H9 (cell line): ENCODE measurements around the gene RBM19. TPM values are rescaled to one million over a fixed set of nuclear protein-coding genes. Genes with fewer than 3 reads are reported as not detected.

Source experiments
- DNase-seq: peaks from one replicate; pipeline ENCODE4 v3.0.0-alpha.2; 2017
- H2AFZ ChIP-seq: one replicate; pipeline ENCODE4 v1.6.1; 2013; ENCODE audit warnings: mild to moderate bottlenecking, low read length, control low read depth, moderate library complexity
- H2AK5ac ChIP-seq: 2 replicates; pipeline ENCODE4 v1.6.1; 2013; ENCODE audit warnings: low read length, control low read depth, mixed read lengths; ENCODE audit not compliant: insufficient read length
- H2BK120ac ChIP-seq: one replicate; pipeline ENCODE4 v1.6.1; 2013; ENCODE audit warnings: low read depth, mild to moderate bottlenecking, low read length, control low read depth, inconsistent platforms; ENCODE audit not compliant: poor library complexity, severe bottlenecking
- H2BK12ac ChIP-seq: 2 replicates; pipeline ENCODE4 v1.6.1; 2013; ENCODE audit warnings: low read length, control low read depth, mixed read lengths, low read depth; ENCODE audit not compliant: insufficient read length
- H2BK15ac ChIP-seq: 2 replicates; pipeline ENCODE4 v1.6.1; 2013; ENCODE audit warnings: low read depth, low read length, control low read depth
- H2BK20ac ChIP-seq: one replicate; pipeline ENCODE4 v1.6.1; 2013; ENCODE audit warnings: low read depth, mild to moderate bottlenecking, low read length, control low read depth, inconsistent platforms; ENCODE audit not compliant: poor library complexity, severe bottlenecking
- H2BK5ac ChIP-seq: 2 replicates; pipeline ENCODE4 v1.6.1; 2013; ENCODE audit warnings: low read length, control low read depth, mixed read lengths; ENCODE audit not compliant: insufficient read length
- H3K14ac ChIP-seq: 2 replicates; pipeline ENCODE4 v1.6.1; 2013; ENCODE audit warnings: low read length, control low read depth; ENCODE audit not compliant: insufficient read depth
- H3K18ac ChIP-seq: 2 replicates; pipeline ENCODE4 v1.6.1; 2013; ENCODE audit warnings: low read depth, mild to moderate bottlenecking, mixed read lengths, low read length, control low read depth; ENCODE audit not compliant: insufficient read length
- H3K23ac ChIP-seq: 2 replicates; pipeline ENCODE4 v1.6.1; 2013; ENCODE audit warnings: low read length, control low read depth, mixed read lengths, low read depth; ENCODE audit not compliant: insufficient read length
- H3K23me2 ChIP-seq: 2 replicates; pipeline ENCODE4 v1.6.1; 2013; ENCODE audit warnings: low read depth, mild to moderate bottlenecking, mixed read lengths, low read length, control low read depth; ENCODE audit not compliant: insufficient read length, poor library complexity, severe bottlenecking
- H3K27ac ChIP-seq: 2 replicates; pipeline ENCODE4 v1.5.1; 2013; ENCODE audit warnings: low read length, control low read depth, mixed read lengths, low read depth; ENCODE audit not compliant: insufficient read length
- H3K27me3 ChIP-seq: 2 replicates; pipeline ENCODE4 v1.6.1; 2013; ENCODE audit warnings: low read length, control low read depth, inconsistent platforms; ENCODE audit not compliant: insufficient read depth
- H3K4ac ChIP-seq: 2 replicates; pipeline ENCODE4 v1.6.1; 2013; ENCODE audit warnings: low read depth, mild to moderate bottlenecking, control low read depth, inconsistent platforms, low read length, moderate library complexity
- H3K4me1 ChIP-seq: 2 replicates; pipeline ENCODE4 v1.6.1; 2013; ENCODE audit warnings: low read length, control low read depth, inconsistent platforms; ENCODE audit not compliant: insufficient read depth
- H3K4me2 ChIP-seq: 2 replicates; pipeline ENCODE4 v1.6.1; 2013; ENCODE audit warnings: low read length, control low read depth, mixed read lengths; ENCODE audit not compliant: insufficient read length, insufficient read depth
- H3K56ac ChIP-seq: 2 replicates; pipeline ENCODE4 v1.6.1; 2013; ENCODE audit warnings: low read depth, mild to moderate bottlenecking, mixed read lengths, low read length, control low read depth; ENCODE audit not compliant: insufficient read length
- H3K79me1 ChIP-seq: 2 replicates; pipeline ENCODE4 v1.6.1; 2013; ENCODE audit warnings: low read depth, mild to moderate bottlenecking, moderate library complexity, low read length, control low read depth, inconsistent platforms; ENCODE audit not compliant: insufficient read depth, poor library complexity, severe bottlenecking
- H3K79me2 ChIP-seq: 2 replicates; pipeline ENCODE4 v1.6.1; 2013; ENCODE audit warnings: low read length, control low read depth, inconsistent platforms; ENCODE audit not compliant: insufficient read depth
- H3K9ac ChIP-seq: 2 replicates; pipeline ENCODE4 v1.6.1; 2013; ENCODE audit warnings: low read length, control low read depth, mixed read lengths; ENCODE audit not compliant: insufficient read length; ENCODE audit errors: extremely low read depth
- H3K9me3 ChIP-seq: one replicate; pipeline ENCODE4 v1.6.1; 2013; ENCODE audit warnings: low read depth, low read length, inconsistent platforms; ENCODE audit not compliant: control insufficient read depth
- H3T11ph ChIP-seq: one replicate; pipeline ENCODE4 v1.6.1; 2013; ENCODE audit warnings: mild to moderate bottlenecking, low read length, control low read depth, inconsistent platforms
- H4K20me1 ChIP-seq: one replicate; pipeline ENCODE4 v1.6.1; 2013; ENCODE audit not compliant: control insufficient read depth, insufficient read length, insufficient read depth
- H4K5ac ChIP-seq: 2 replicates; pipeline ENCODE4 v1.6.1; 2013; ENCODE audit warnings: low read depth, mild to moderate bottlenecking, mixed read lengths, low read length, control low read depth; ENCODE audit not compliant: insufficient read length
- H4K8ac ChIP-seq: replicated peaks from 2 replicates; pipeline ENCODE4 v1.6.1; 2013; ENCODE audit warnings: low read length, control low read depth, mixed read lengths, low read depth; ENCODE audit not compliant: insufficient read length
- H4K91ac ChIP-seq: 2 replicates; pipeline ENCODE4 v1.6.1; 2013; ENCODE audit warnings: low read depth, mild to moderate bottlenecking, moderate library complexity, mixed read lengths, low read length, control low read depth; ENCODE audit not compliant: insufficient read length
- H3K27ac Mint-ChIP-seq, 3 experiments: 2 replicates in 2 of 3; 3 replicates in 1 of 3; pipeline ENCODE4 v1.8.0; 2020 to 2021; ENCODE audit warnings: mixed read lengths in 3 of 3, mild to moderate bottlenecking in 1 of 3, moderate library complexity in 1 of 3
- H3K27me3 Mint-ChIP-seq: 2 replicates; pipeline ENCODE4 v1.8.0; 2021; ENCODE audit warnings: low read depth, mild to moderate bottlenecking, moderate library complexity, mixed read lengths
- H3K36me3 Mint-ChIP-seq, 3 experiments: 2 replicates in 2 of 3; 3 replicates in 1 of 3; pipeline ENCODE4 v1.8.0; 2020 to 2021; ENCODE audit warnings: low read depth in 3 of 3, mixed read lengths in 3 of 3; ENCODE audit not compliant: insufficient read depth in 1 of 3
- H3K4me1 Mint-ChIP-seq, 2 experiments: 2 replicates each; pipeline ENCODE4 v1.8.0; 2020; ENCODE audit warnings: mixed read lengths in 2 of 2
- H3K4me3 Mint-ChIP-seq, 2 experiments: 2 replicates in 1 of 2; 3 replicates in 1 of 2; pipeline ENCODE4 v1.8.0; 2020 to 2021; ENCODE audit warnings: mild to moderate bottlenecking in 2 of 2, mixed read lengths in 2 of 2, moderate library complexity in 1 of 2
- H3K9me3 Mint-ChIP-seq, 2 experiments: 2 replicates in 1 of 2; 3 replicates in 1 of 2; pipeline ENCODE4 v1.8.0; 2020; ENCODE audit warnings: mild to moderate bottlenecking in 2 of 2, mixed read lengths in 2 of 2, moderate library complexity in 1 of 2
- CTCF ChIP-seq: fragments of 200-600 bp; sonication (generic); conservative IDR thresholded peaks from 3 replicates; pipeline ENCODE4 v1.8.0; 2021; ENCODE audit warnings: antibody characterized with exemption, mild to moderate bottlenecking
- WGBS: extraction: QIAGEN DNeasy Blood & Tissue Kit; methylation state at CpG from one replicate; pipeline ENCODE4 v1.1.7; 2013; ENCODE audit warnings: missing lambda C conversion rate, low lambda C conversion rate, mixed read lengths; ENCODE audit not compliant: insufficient read length; ENCODE audit errors: extremely low coverage; 5-methylcytosine and 5-hydroxymethylcytosine counted together
- total RNA-seq: library from RNA; stranded (reverse); gene quantifications from 2 replicates; pipeline ENCODE4 v1.2.1, GENCODE V29; 2021

The RBM19 gene
- total RNA-seq, 1 experiment from 2014 or later, result 32.2 TPM

DNA sequence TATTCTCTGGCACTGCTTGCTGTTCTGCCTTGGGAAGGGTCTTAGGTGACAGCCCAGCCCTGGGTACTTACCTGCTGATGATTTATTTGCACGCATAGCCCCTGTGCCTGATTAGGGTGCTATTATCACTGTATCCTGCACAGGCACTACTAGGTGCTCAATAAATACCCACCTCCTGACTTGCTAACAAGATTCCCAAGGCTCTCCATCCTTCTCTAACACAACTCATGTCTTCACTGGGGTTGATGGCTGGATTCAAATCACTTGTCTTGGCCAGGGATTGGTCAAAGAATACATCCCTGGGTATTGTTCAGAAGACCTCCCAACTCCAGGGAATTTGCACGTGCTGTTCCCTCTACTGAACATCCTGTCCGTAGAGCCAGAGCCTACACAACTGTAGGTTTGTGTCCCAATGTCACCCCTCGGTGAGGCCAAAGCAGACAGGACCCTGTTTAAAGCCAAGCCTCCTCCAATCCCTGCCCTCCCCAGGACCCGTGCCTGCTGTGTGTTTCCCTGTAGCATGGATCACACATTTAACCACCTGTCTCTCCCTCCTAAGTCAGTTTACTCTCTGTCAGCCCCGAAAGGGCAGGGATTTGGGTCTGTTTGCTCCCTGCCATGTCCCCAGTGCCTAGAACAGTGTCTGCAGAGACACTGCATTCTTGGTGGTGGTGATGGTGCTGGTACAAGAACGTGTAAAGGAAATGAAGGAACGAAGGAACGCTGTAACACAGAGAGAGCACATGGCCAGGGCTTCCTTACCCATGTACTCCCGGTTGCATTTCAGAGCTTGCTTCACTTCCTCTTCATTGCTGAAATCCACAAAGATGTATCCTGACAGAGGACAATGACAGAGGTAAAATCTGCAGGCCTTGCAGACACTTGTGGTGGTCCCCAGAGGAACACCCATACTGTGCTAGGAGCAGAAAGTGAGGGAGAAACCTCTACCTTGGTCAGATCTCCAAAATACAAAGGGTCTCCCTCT, 16.5 kb downstream of the RBM19 start:
- H3K4ac ChIP-seq, result no peak overlapping the region
- H2BK120ac ChIP-seq, result no peak overlapping the region
- H4K91ac ChIP-seq, result no peak overlapping the region
- no peak overlapping the region for H3K27ac Mint-ChIP-seq
- DNase-seq, result no peak
- no peaks in the 10 kb centered on the region for H3K9me3 Mint-ChIP-seq
- no peak overlapping the region for H3K56ac ChIP-seq
- H3K36me3 Mint-ChIP-seq, result peaks cover 39 to 72% (median 43%) of the 10 kb centered on the region in 3 experiments; a peak in 6 of 7 replicates
- H3K4me2 ChIP-seq, result no peak overlapping the region
- H3K27ac ChIP-seq, result no peak overlapping the region
- no peak overlapping the region for H3T11ph ChIP-seq
- H3K4me1 Mint-ChIP-seq, result no peaks in the 10 kb centered on the region
- H4K5ac ChIP-seq, result no peak overlapping the region
- no peaks in the 10 kb centered on the region for H3K4me1 ChIP-seq
- no peak overlapping the region for H3K23ac ChIP-seq
- H3K9me3 ChIP-seq, result no peaks in the 10 kb centered on the region
- H2BK20ac ChIP-seq, result no peak overlapping the region
- H2BK5ac ChIP-seq, result no peak overlapping the region
- no peak overlapping the region for H2BK12ac ChIP-seq
- no peak for TF ChIP-seq CTCF
- no peak overlapping the region for H4K8ac ChIP-seq
- H3K18ac ChIP-seq, result no peak overlapping the region
- no peaks in the 10 kb centered on the region for H3K23me2 ChIP-seq
- no peaks in the 10 kb centered on the region for H3K79me1 ChIP-seq
- no peak overlapping the region for H2AK5ac ChIP-seq
- no peaks in the 10 kb centered on the region for H3K27me3 Mint-ChIP-seq
- H3K27me3 ChIP-seq, result no peaks in the 10 kb centered on the region
- no peak overlapping the region for H2AFZ ChIP-seq
- H3K9ac ChIP-seq, result no peak overlapping the region
- H2BK15ac ChIP-seq, result no peak overlapping the region
- H3K79me2 ChIP-seq, result no peaks in the 10 kb centered on the region
- H3K14ac ChIP-seq, result no peak overlapping the region
- no peaks in the 10 kb centered on the region for H4K20me1 ChIP-seq
- no peak overlapping the region for H3K4me3 Mint-ChIP-seq
- no CpG with 5 or more reads among the region's 10 CpGs for WGBS
